PFSK-1 (cell line): ENCODE measurements around the gene AP2B1.

Source experiments
- FOXP2 ChIP-seq: optimal IDR thresholded peaks from 2 replicates; pipeline ENCODE3; 2011; ENCODE audit warnings: borderline replicate concordance, control low read depth, inconsistent platforms; ENCODE audit not compliant: insufficient read depth; ENCODE audit errors: extremely low read length, extremely low read depth
- POLR2AphosphoS5 ChIP-seq: IDR thresholded peaks from 2 replicates; pipeline ENCODE4 v1.6.1; 2012; ENCODE audit warnings: low read depth, mild to moderate bottlenecking, control low read depth, low read length, moderate library complexity
- REST ChIP-seq, 2 experiments: IDR thresholded peaks; 2 replicates each; pipeline versions ENCODE4 v1.6.1 to v1.8.0; 2011 to 2012; ENCODE audit warnings: low read depth in 2 of 2, low read length in 2 of 2, control low read depth in 1 of 2, inconsistent platforms in 1 of 2, mild to moderate bottlenecking in 1 of 2, moderate library complexity in 1 of 2; ENCODE audit not compliant: insufficient read depth in 1 of 2
- SIN3A ChIP-seq: IDR thresholded peaks from 2 replicates; pipeline ENCODE4 v1.6.1; 2012; ENCODE audit warnings: mild to moderate bottlenecking, low read length, moderate library complexity, borderline replicate concordance; ENCODE audit not compliant: insufficient read depth
- TAF1 ChIP-seq: IDR thresholded peaks from 2 replicates; pipeline ENCODE4 v1.6.1; 2012; ENCODE audit warnings: low read length, control low read depth, borderline replicate concordance; ENCODE audit not compliant: insufficient read depth

Gene AP2B1

GRCh38 chr17:35541434-35541833 is 45.7 kb upstream of the AP2B1 start:
- no peak for TF ChIP-seq POLR2AphosphoS5
- TF ChIP-seq REST (IDR thresholded peaks at IDR 0.05; ENCODE audit: insufficient read depth in 1 of 2, low read depth in 2 of 2, low read length in 2 of 2) = no peak
- TF ChIP-seq TAF1 = no peak

GRCh38 chr17:35542990-35543389 is 44.1 kb upstream of the AP2B1 start:
- no peak for TF ChIP-seq SIN3A
- no peak for TF ChIP-seq FOXP2
- TF ChIP-seq REST (IDR thresholded peaks at IDR 0.05; ENCODE audit: insufficient read depth in 1 of 2, low read depth in 2 of 2, low read length in 2 of 2) = no peak
- no peak for TF ChIP-seq POLR2AphosphoS5
- no peak for TF ChIP-seq TAF1

GRCh38 chr17:35543856-35544255 is 43.3 kb upstream of the AP2B1 start:
- TF ChIP-seq POLR2AphosphoS5 (no peak), FOXP2 (no peak), TAF1 (no peak), REST (IDR thresholded peaks at IDR 0.05; ENCODE audit: insufficient read depth in 1 of 2, low read depth in 2 of 2, low read length in 2 of 2) (no peak), SIN3A (no peak)

GRCh38 chr17:35545150-35545549 is 42.0 kb upstream of the AP2B1 start:
- TF ChIP-seq REST (IDR thresholded peaks at IDR 0.05; ENCODE audit: insufficient read depth in 1 of 2, low read depth in 2 of 2, low read length in 2 of 2) (no peak), TAF1 (no peak), POLR2AphosphoS5 (no peak), SIN3A (no peak), FOXP2 (no peak)

GRCh38 chr17:35546487-35546886 is 40.6 kb upstream of the AP2B1 start:
- TF ChIP-seq POLR2AphosphoS5 (no peak), TAF1 (no peak), SIN3A (no peak), FOXP2 (no peak), REST (IDR thresholded peaks at IDR 0.05; ENCODE audit: insufficient read depth in 1 of 2, low read depth in 2 of 2, low read length in 2 of 2) (no peak)
